Trophoblast cell (in vitro differentiated cells and primary cell): ENCODE measurements around the gene KLF15.
A peak's percentile ranks its signal among the peaks of the same experiment; 100 is the strongest.

Experiments
- DNase-seq, 2 donors: peaks; one replicate each; pipeline ENCODE4 v3.0.0-alpha.2; 2016
- H2AFZ ChIP-seq: 2 replicates; pipeline ENCODE4 v1.6.1; 2013; ENCODE audit warnings: low read length, moderate library complexity, mild to moderate bottlenecking; ENCODE audit not compliant: insufficient read depth, poor library complexity
- H2AK5ac ChIP-seq: 2 replicates; pipeline ENCODE4 v1.6.1; 2013; ENCODE audit warnings: mild to moderate bottlenecking, low read length
- H2BK120ac ChIP-seq: 2 replicates; pipeline ENCODE4 v1.6.1; 2013; ENCODE audit warnings: low read length, mild to moderate bottlenecking, moderate library complexity; ENCODE audit not compliant: insufficient read depth, poor library complexity
- H2BK12ac ChIP-seq: 2 replicates; pipeline ENCODE4 v1.6.1; 2013; ENCODE audit warnings: mild to moderate bottlenecking, low read length, moderate library complexity
- H2BK5ac ChIP-seq: 2 replicates; pipeline ENCODE4 v1.6.1; 2013; ENCODE audit warnings: low read length, low read depth, moderate library complexity, mild to moderate bottlenecking; ENCODE audit not compliant: poor library complexity
- H3K14ac ChIP-seq: 2 replicates; pipeline ENCODE4 v1.6.1; 2013; ENCODE audit warnings: mild to moderate bottlenecking, low read length
- H3K18ac ChIP-seq: 2 replicates; pipeline ENCODE4 v1.6.1; 2013; ENCODE audit warnings: mild to moderate bottlenecking, low read length
- H3K23ac ChIP-seq: 2 replicates; pipeline ENCODE4 v1.6.1; 2013; ENCODE audit warnings: low read length
- H3K27ac ChIP-seq: 2 replicates; pipeline ENCODE4 v1.5.1; 2013; ENCODE audit warnings: low read depth, mild to moderate bottlenecking, inconsistent platforms, low read length, moderate library complexity
- H3K27me3 ChIP-seq: 2 replicates; pipeline ENCODE4 v1.6.1; 2013; ENCODE audit warnings: inconsistent platforms, mild to moderate bottlenecking, low read length, moderate library complexity; ENCODE audit not compliant: insufficient read depth
- H3K36me3 ChIP-seq, 2 experiments: 1 replicate in 1 of 2; 2 replicates in 1 of 2; pipeline ENCODE4 v1.6.1; 2013; ENCODE audit warnings: low read length in 2 of 2, mild to moderate bottlenecking in 2 of 2, moderate library complexity in 1 of 2; ENCODE audit not compliant: insufficient read depth in 2 of 2, control insufficient read depth in 1 of 2
- H3K4ac ChIP-seq: 2 replicates; pipeline ENCODE4 v1.6.1; 2013; ENCODE audit warnings: low read depth, mild to moderate bottlenecking, low read length, moderate library complexity
- H3K4me1 ChIP-seq, 2 experiments: 1 replicate in 1 of 2; 2 replicates in 1 of 2; pipeline ENCODE4 v1.6.1; 2013; ENCODE audit warnings: low read length in 2 of 2, mild to moderate bottlenecking in 2 of 2, moderate library complexity in 1 of 2; ENCODE audit not compliant: insufficient read depth in 2 of 2, control insufficient read depth in 1 of 2
- H3K4me2 ChIP-seq: 2 replicates; pipeline ENCODE4 v1.6.1; 2013; ENCODE audit warnings: inconsistent platforms, mild to moderate bottlenecking, low read length, moderate library complexity
- H3K4me3 ChIP-seq: 2 replicates; pipeline ENCODE4 v1.5.1; 2013; ENCODE audit warnings: mild to moderate bottlenecking, low read depth, low read length, inconsistent platforms
- H3K79me1 ChIP-seq: one replicate; pipeline ENCODE4 v1.6.1; 2013; ENCODE audit warnings: low read length
- H3K79me2 ChIP-seq: 2 replicates; pipeline ENCODE4 v1.6.1; 2013; ENCODE audit warnings: low read length, mild to moderate bottlenecking; ENCODE audit not compliant: control insufficient read depth, insufficient read depth, poor library complexity
- H3K9ac ChIP-seq: 2 replicates; pipeline ENCODE4 v1.6.1; 2013; ENCODE audit warnings: mild to moderate bottlenecking, low read length
- H3K9me3 ChIP-seq: 2 replicates; pipeline ENCODE4 v1.6.1; 2013; ENCODE audit warnings: low read depth, mild to moderate bottlenecking, control low read depth, inconsistent platforms, low read length; ENCODE audit not compliant: insufficient read depth
- H4K12ac ChIP-seq: 2 replicates; pipeline ENCODE4 v1.6.1; 2013; ENCODE audit warnings: low read depth, mild to moderate bottlenecking, low read length, moderate library complexity
- H4K8ac ChIP-seq: 2 replicates; pipeline ENCODE4 v1.6.1; 2013; ENCODE audit warnings: low read depth, mild to moderate bottlenecking, low read length, moderate library complexity
- H4K91ac ChIP-seq: one replicate; pipeline ENCODE4 v1.6.1; 2013; ENCODE audit warnings: low read depth, mild to moderate bottlenecking, low read length, moderate library complexity
- WGBS: extraction: QIAGEN DNeasy Blood & Tissue Kit; methylation state at CpG from one replicate; pipeline ENCODE4 v1.1.7; 2013; ENCODE audit warnings: missing lambda C conversion rate; ENCODE audit not compliant: insufficient read length, insufficient coverage; ENCODE audit errors: extremely low coverage; 5-methylcytosine and 5-hydroxymethylcytosine counted together

Gene KLF15

DNA sequence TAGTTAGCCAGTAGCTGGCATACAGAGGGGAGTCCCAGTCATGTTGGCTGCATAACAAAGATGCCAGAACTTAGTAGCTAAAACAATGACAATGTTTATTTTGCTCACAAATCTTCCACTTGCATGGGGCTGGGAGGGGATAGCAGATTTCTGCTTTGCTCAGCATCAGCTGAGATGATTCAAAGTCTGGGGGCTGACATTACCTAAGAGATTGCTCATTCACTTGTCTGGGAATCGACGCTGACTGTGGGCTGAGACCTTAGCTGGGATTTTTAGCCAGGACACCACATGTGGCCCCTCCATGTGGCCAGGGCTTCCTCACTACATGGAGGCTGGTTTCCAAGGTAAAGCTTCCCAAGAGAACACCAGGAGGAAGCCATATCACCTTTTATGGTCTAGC is 24.8 kb upstream of the KLF15 start:
- Histone ChIP-seq H4K12ac (no peak overlapping the region), H3K79me2 (no peaks in the 10 kb centered on the region), H3K18ac (no peak overlapping the region), H3K4ac (no peak overlapping the region), H3K4me1 (no peaks in the 10 kb centered on the region), H3K36me3 (no peaks in the 10 kb centered on the region), H2BK12ac (no peak overlapping the region), H3K27me3 (no peaks in the 10 kb centered on the region), H3K27ac (no peak overlapping the region), H3K4me3 (no peak overlapping the region), H3K9ac (no peak overlapping the region), H3K9me3 (peaks cover 2% of the 10 kb centered on the region), H3K23ac (no peak overlapping the region), H2AK5ac (no peak overlapping the region), H2AFZ (no peak overlapping the region), H4K8ac (no peak overlapping the region), H2BK120ac (no peak overlapping the region), H3K4me2 (no peak overlapping the region), H4K91ac (no peak overlapping the region), H3K79me1 (no peaks in the 10 kb centered on the region), H2BK5ac (no peak overlapping the region), H3K14ac (no peak overlapping the region)
- WGBS, result no CpG with 5 or more reads among the region's 2 CpGs
- no peak for DNase-seq

DNA sequence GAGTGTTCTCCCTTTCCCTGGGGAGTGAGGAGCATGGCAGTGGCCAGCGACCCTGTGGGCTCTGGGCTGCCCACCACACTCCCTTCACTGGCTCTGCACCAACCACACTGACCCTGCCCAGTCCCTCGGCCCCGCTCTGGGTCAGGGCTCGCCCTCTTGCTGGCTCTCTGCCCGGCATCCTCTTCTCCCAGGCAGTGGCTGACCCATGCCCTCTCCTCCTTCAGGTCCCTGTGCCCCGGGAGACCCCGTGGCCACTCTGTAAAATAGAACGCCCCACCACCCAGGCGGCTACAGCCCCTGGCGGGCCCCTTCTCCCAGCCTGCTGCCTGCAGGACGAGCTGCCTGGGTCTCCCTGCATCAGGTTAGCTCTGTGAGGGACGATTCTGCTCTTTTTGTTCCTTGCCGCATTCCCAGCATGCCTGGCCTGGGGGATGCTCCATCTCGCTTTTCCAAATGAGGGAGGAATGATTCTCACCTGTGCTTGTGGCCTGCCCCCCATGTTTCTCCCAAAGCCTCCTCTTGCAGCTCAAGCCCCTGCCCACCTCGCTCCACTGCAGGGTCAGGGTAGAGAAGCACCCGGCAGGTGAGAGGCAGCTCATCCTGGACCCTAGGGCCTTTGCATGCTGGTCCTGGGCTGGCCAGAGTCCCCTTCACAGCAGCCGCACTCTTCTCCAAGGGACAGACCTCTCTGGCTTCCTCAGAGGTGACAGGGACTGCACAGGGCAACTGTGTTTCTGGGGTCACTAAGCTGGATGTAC is 23.0 kb upstream of the KLF15 start:
- Histone ChIP-seq H3K4me1 (no peaks in the 10 kb centered on the region), H3K79me1 (no peaks in the 10 kb centered on the region), H3K27me3 (no peaks in the 10 kb centered on the region), H3K14ac (no peak overlapping the region), H3K4ac (no peak overlapping the region), H2BK12ac (no peak overlapping the region), H3K4me3 (no peak overlapping the region), H3K9ac (no peak overlapping the region), H3K23ac (no peak overlapping the region), H2BK5ac (no peak overlapping the region), H3K36me3 (no peaks in the 10 kb centered on the region), H2AFZ (no peak overlapping the region), H2BK120ac (no peak overlapping the region), H4K91ac (no peak overlapping the region), H2AK5ac (no peak overlapping the region), H4K8ac (no peak overlapping the region), H3K18ac (no peak overlapping the region), H3K4me2 (no peak overlapping the region), H3K9me3 (peaks cover 2% of the 10 kb centered on the region), H3K27ac (no peak overlapping the region), H3K79me2 (no peaks in the 10 kb centered on the region), H4K12ac (no peak overlapping the region)
- WGBS, result no CpG with 5 or more reads among the region's 17 CpGs
- DNase-seq, result no peak

DNA sequence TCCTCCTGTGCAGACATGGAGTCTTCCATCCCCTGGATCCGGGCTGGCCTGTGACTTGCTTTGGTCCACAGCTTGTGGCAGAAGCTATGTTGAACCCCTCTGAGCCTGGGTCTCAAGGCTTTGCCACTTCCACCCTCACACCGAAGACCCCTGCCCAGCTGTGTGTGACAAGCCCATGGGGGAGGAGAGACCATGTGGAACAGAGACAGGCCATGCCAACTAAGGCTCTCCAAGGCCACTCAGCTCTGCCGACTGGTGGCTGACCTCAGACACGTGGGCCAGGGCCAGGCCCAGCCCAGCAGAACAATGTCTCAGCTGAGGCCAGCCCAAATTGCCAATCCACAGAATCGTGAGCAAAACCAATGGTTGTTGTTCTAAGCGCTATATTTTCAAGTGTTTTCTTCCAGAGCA is 21.1 kb upstream of the KLF15 start:
- no peak for DNase-seq
- Histone ChIP-seq H3K23ac (no peak overlapping the region), H2BK12ac (no peak overlapping the region), H3K36me3 (no peaks in the 10 kb centered on the region), H3K4me1 (no peaks in the 10 kb centered on the region), H4K8ac (no peak overlapping the region), H3K9ac (peak overlapping the region; percentile 44), H3K79me1 (no peaks in the 10 kb centered on the region), H3K14ac (no peak overlapping the region), H3K4ac (no peak overlapping the region), H4K12ac (no peak overlapping the region), H3K4me3 (no peak overlapping the region), H2BK120ac (no peak overlapping the region), H2BK5ac (no peak overlapping the region), H3K27me3 (no peaks in the 10 kb centered on the region), H4K91ac (no peak overlapping the region), H3K79me2 (no peaks in the 10 kb centered on the region), H3K18ac (no peak overlapping the region), H2AK5ac (no peak overlapping the region), H2AFZ (no peak overlapping the region), H3K4me2 (no peak overlapping the region), H3K27ac (no peak overlapping the region), H3K9me3 (peaks cover 2% of the 10 kb centered on the region)
- no CpG with 5 or more reads among the region's 6 CpGs for WGBS

DNA sequence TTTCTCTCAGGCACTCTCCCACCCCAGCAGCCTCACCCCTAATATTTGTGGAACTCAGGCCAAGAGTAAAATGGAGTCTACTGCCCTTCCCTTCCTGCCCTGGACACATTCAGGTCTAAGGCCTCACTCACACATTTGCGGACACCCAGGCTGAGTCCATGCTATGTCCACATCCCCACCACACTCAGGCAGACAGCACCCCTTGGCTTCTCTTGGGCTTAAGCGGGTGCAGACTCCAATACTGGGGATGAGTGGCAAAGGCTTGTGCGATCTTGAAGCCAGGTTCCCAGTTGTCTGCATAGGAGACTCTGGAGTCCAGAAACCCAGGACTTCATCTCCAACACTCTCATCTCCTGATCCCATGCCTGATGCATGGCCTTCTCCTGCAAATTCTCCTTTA is 20.0 kb upstream of the KLF15 start:
- no peaks in the 10 kb centered on the region for H3K4me1 ChIP-seq
- H3K9me3 ChIP-seq, result peaks cover 2% of the 10 kb centered on the region
- no peak overlapping the region for H3K14ac ChIP-seq
- H3K9ac ChIP-seq, result no peak overlapping the region
- no peak overlapping the region for H2AK5ac ChIP-seq
- H4K12ac ChIP-seq, result no peak overlapping the region
- H3K27me3 ChIP-seq, result no peaks in the 10 kb centered on the region
- H3K36me3 ChIP-seq, result no peaks in the 10 kb centered on the region
- no peak overlapping the region for H3K4me3 ChIP-seq
- H2BK120ac ChIP-seq, result no peak overlapping the region
- no peak overlapping the region for H3K27ac ChIP-seq
- H3K23ac ChIP-seq, result no peak overlapping the region
- H3K79me2 ChIP-seq, result no peaks in the 10 kb centered on the region
- no peak overlapping the region for H4K8ac ChIP-seq
- no CpG with 5 or more reads among the region's 3 CpGs for WGBS
- H3K79me1 ChIP-seq, result no peaks in the 10 kb centered on the region
- no peak overlapping the region for H3K4ac ChIP-seq
- H2BK5ac ChIP-seq, result no peak overlapping the region
- DNase-seq, result no peak
- no peak overlapping the region for H2AFZ ChIP-seq
- no peak overlapping the region for H3K4me2 ChIP-seq
- H4K91ac ChIP-seq, result no peak overlapping the region
- H2BK12ac ChIP-seq, result no peak overlapping the region
- H3K18ac ChIP-seq, result no peak overlapping the region
